Measurements from ENCODE around the gene PITX2. TPM values are rescaled to one million over a fixed set of nuclear protein-coding genes. Genes with fewer than 3 reads are reported as not detected.

PITX2 gene
- total RNA-seq, 2 experiments from 2014 or later, result not detected

DNA sequence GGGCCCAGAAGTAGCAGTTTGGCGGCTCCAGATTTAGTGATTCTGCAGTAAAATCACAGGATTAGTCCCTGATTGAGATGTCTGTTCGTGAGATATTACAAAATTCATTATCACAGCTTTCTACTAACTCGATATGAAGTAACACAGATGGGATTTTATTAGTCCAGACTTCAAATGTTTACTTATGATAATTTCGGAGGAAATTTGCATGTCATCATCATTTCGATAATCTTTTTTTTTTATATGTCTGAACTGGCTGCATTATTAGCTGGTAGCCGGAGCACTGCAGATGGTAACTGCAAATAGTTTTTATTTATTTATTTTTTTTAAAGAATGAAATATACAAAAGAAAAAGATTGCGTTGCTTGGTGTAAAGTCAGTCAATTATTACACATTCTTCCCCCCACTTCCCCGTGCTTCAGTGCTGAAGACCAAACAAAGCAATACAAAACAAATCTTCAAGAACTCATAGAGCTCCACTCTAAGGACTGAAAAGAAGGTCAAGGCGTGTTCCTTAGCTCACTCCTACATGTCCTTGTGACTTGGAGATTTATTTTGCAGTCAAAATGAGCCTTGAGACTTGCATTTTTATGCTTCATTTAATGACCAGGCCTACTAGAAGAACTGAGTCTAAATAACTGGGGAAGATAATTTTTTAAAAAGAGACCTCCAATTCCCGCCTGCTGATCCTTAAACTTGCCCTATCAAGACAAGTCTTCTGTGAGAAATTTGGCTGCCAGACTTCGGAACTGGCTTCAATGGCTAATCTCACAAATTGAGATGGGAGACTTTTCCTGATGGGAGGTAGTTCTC lies 11.7 kb upstream of the PITX2 start:
- Histone ChIP-seq H3K27me3 (ENCODE audit: control insufficient read depth in 1 of 2, insufficient read depth in 2 of 2, low read length in 2 of 2) (peaks cover 90 to 97% of the 10 kb centered on the region in 2 experiments), H3K4me3 (ENCODE audit: low read length) (no peak overlapping the region), H3K4me1 (ENCODE audit: insufficient read depth, low read length) (peaks cover 14% of the 10 kb centered on the region), H3K36me3 (ENCODE audit: insufficient read depth, low read length) (no peaks in the 10 kb centered on the region), H3K9me3 (ENCODE audit: control insufficient read depth in 1 of 2, insufficient read depth in 1 of 2, low read length in 2 of 2) (peaks cover 20 to 66% of the 10 kb centered on the region in 2 experiments), H3K27ac (ENCODE audit: low read depth in 1 of 2, low read length in 2 of 2) (no peak overlapping the region)
- no peak overlapping the region for H3K27ac Mint-ChIP-seq
- CTCF ChIA-PET, result no interaction called here
- H3K36me3 Mint-ChIP-seq (ENCODE audit: low read depth), result peaks cover 4% of the 10 kb centered on the region
- DNase-seq (no peak), ATAC-seq (ENCODE audit: poor library complexity) (no peak)
- TF ChIP-seq, protein P1, sequence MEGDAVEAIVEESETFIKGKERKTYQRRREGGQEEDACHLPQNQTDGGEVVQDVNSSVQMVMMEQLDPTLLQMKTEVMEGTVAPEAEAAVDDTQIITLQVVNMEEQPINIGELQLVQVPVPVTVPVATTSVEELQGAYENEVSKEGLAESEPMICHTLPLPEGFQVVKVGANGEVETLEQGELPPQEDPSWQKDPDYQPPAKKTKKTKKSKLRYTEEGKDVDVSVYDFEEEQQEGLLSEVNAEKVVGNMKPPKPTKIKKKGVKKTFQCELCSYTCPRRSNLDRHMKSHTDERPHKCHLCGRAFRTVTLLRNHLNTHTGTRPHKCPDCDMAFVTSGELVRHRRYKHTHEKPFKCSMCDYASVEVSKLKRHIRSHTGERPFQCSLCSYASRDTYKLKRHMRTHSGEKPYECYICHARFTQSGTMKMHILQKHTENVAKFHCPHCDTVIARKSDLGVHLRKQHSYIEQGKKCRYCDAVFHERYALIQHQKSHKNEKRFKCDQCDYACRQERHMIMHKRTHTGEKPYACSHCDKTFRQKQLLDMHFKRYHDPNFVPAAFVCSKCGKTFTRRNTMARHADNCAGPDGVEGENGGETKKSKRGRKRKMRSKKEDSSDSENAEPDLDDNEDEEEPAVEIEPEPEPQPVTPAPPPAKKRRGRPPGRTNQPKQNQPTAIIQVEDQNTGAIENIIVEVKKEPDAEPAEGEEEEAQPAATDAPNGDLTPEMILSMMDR (IDR thresholded peaks at IDR 0.05), result no peak
- intact Hi-C loops (cut with DNase I, micrococcal nuclease), result no loop called here
- H3K9me3 Mint-ChIP-seq, result peaks cover 7% of the 10 kb centered on the region
- H3K4me3 Mint-ChIP-seq, result no peak overlapping the region
- POLR2A ChIA-PET, result no interaction called here
- peaks cover 86% of the 10 kb centered on the region for H3K27me3 Mint-ChIP-seq
- peaks cover 33% of the 10 kb centered on the region for H3K4me1 Mint-ChIP-seq (ENCODE audit: low read depth)

DNA sequence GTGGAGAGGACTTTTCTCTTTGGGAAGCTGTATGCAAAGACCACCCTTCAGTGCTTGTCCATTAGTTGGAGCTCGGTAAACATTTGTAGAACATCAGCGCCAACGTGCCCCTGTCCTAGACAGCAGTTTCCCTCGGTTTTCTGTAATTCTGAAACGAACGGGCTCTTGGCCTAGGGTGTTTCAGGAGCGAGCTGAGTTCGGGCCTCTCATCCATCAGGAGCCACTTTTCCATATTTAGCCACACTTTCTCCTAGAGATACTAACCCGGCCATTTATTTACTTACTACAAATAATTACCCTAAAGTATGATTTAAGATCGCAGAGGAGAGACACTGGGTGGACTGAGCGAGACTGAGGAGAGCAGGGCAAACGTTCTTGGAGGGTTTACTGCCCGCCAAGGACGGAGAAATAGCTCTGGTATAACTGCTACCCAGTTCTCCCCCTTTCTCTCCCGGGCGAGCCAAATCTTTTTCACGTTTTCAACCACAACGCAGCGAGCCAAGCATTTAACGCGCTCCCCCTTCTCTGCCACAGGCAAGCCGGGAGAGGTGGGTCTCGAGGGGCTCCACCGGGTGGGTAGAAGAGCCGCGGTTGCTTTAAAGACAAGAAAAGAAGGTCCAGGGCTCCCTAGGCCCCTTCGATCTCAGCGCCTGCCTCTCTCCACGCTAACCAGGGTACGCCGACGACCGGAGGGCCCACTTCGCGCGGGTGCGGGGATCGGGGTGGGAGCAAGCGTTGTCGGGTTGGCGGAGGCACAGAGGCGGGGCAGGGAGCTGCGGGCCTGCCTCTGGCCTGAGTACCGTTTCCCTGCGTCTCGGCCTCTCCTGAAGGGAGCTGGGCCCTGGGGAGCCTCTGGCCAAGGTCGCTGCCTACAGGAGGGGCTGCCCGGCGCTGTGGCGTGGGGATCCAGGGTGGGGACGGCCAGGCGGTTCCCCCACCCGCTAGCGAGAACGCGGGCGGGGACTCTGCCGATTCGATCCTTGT lies 10.8 kb upstream of the PITX2 start:
- CTCF ChIA-PET, result no interaction called here
- H3K27me3 ChIP-seq (ENCODE audit: control insufficient read depth in 1 of 2, insufficient read depth in 2 of 2, low read length in 2 of 2), result peaks cover 90 to 96% of the 10 kb centered on the region in 2 experiments
- Mint-ChIP-seq H3K27ac (no peak overlapping the region), H3K9me3 (peaks cover 4% of the 10 kb centered on the region), H3K36me3 (ENCODE audit: low read depth) (peaks cover 5% of the 10 kb centered on the region), H3K4me3 (no peak overlapping the region), H3K4me1 (ENCODE audit: low read depth) (peaks cover 38% of the 10 kb centered on the region), H3K27me3 (peaks cover 84% of the 10 kb centered on the region)
- H3K36me3 ChIP-seq (ENCODE audit: insufficient read depth, low read length), result no peaks in the 10 kb centered on the region
- intact Hi-C loops (cut with DNase I, micrococcal nuclease), result no loop called here
- peaks cover 14% of the 10 kb centered on the region for H3K4me1 ChIP-seq (ENCODE audit: insufficient read depth, low read length)
- ATAC-seq (ENCODE audit: poor library complexity), result no peak
- TF ChIP-seq, protein P1 (IDR thresholded peaks at IDR 0.05), result no peak
- H3K9me3 ChIP-seq (ENCODE audit: control insufficient read depth in 1 of 2, insufficient read depth in 1 of 2, low read length in 2 of 2), result peaks cover 25 to 69% of the 10 kb centered on the region in 2 experiments
- H3K27ac ChIP-seq (ENCODE audit: low read depth in 1 of 2, low read length in 2 of 2), result no peak overlapping the region
- H3K4me3 ChIP-seq (ENCODE audit: low read length), result no peak overlapping the region
- POLR2A ChIA-PET, result no interaction called here
- no peak for DNase-seq

DNA sequence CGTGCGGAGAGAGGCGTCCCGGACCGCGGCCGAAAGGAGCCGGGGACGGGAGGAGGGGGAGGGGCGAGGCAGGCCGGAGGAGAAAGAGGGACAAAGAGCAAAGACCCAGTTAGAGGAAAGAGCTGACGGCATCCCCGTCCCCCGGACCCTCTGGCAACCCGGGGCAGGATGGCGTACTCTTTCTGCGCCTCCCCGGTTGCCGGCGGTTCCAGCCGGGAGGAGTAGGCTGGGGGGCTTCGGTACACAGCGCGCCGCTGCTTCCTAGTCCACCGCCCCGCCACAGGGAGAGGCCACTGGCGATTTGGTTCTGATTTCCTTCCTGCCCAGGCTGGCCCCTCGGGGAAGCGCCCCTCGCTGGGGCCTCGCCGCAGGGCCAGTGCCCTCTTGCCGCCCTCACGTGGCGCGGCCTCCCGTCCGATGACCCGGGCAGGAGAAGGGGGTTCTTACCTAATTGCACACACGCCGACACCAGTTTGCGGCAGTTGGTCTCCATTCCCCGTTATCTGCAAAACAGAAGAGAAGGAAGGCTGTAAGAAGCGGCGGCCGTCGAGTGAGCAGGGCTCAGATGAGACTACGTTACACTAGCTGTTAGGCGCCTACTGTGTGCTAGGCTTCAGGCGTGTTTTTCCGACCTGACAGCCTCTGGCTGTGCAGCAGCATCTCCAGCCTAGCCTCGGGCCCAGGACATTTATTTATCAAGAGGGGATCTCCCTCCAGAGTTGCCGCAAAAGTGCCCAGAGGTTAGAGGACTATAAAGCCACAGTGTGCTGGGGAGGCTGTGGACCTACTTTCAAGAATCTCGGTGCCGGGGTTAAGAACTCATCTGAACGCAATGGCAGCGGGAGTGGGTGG lies 9.9 kb upstream of the PITX2 start:
- H3K4me3 Mint-ChIP-seq, result peak overlapping the region; percentile 73
- ATAC-seq (ENCODE audit: poor library complexity) (no peak), DNase-seq (no peak)
- H3K27me3 ChIP-seq (ENCODE audit: control insufficient read depth in 1 of 2, insufficient read depth in 2 of 2, low read length in 2 of 2), result peaks cover 90 to 96% of the 10 kb centered on the region in 2 experiments
- no peak overlapping the region for H3K27ac ChIP-seq (ENCODE audit: low read depth in 1 of 2, low read length in 2 of 2)
- H3K9me3 ChIP-seq (ENCODE audit: control insufficient read depth in 1 of 2, insufficient read depth in 1 of 2, low read length in 2 of 2), result peaks cover 25 to 72% of the 10 kb centered on the region in 2 experiments
- TF ChIP-seq, protein P1 (IDR thresholded peaks at IDR 0.05), result no peak
- peaks cover 12% of the 10 kb centered on the region for H3K9me3 Mint-ChIP-seq
- intact Hi-C loops (cut with DNase I, micrococcal nuclease), result no loop called here
- ChIA-PET CTCF (no interaction called here), POLR2A (no interaction called here)
- H3K4me3 ChIP-seq (ENCODE audit: low read length), result no peak overlapping the region
- H3K4me1 Mint-ChIP-seq (ENCODE audit: low read depth), result peaks cover 40% of the 10 kb centered on the region
- peaks cover 84% of the 10 kb centered on the region for H3K27me3 Mint-ChIP-seq
- H3K27ac Mint-ChIP-seq, result no peak overlapping the region
- H3K4me1 ChIP-seq (ENCODE audit: insufficient read depth, low read length), result peaks cover 14% of the 10 kb centered on the region
- H3K36me3 ChIP-seq (ENCODE audit: insufficient read depth, low read length), result no peaks in the 10 kb centered on the region
- peaks cover 13% of the 10 kb centered on the region for H3K36me3 Mint-ChIP-seq (ENCODE audit: low read depth)
